GM12878 (cell line): ENCODE measurements around the gene R3HDM1. TPM values are rescaled to one million over a fixed set of nuclear protein-coding genes. Genes with fewer than 3 reads are reported as not detected.
"Not testable (repeated sequence)": the region's sequence is repeated elsewhere in the genome, so short reads cannot be mapped to it uniquely, and the experiment has no call there.

Experiments
- ATAC-seq: fragments of 200-7000 bp; cut with Tn5 transposase; 3 replicates; pipeline ENCODE4 v1.9.1; 2020; ENCODE audit warnings: mild to moderate bottlenecking, moderate library complexity
- BruUV-seq: library from RNA; stranded (reverse); fragments of 400-500 nt; replicated peaks from 2 replicates; lab custom pipeline; 2021; lab: Mats Ljungman, UMichigan
- CTCF ChIA-PET: fragments of 300-600 bp; sonication (Branson Sonifier 250); formaldehyde crosslinking; extraction: SDS; loops from one replicate; lab custom pipeline; 2021; ENCODE audit warnings: inconsistent platforms; lab: Yijun Ruan, JAX
- POLR2A ChIA-PET: fragments of 350-600 bp; formaldehyde crosslinking; extraction: SDS; loops from one replicate; lab custom pipeline; 2021; ENCODE audit warnings: inconsistent platforms; lab: Charles Lee
- RAD21 ChIA-PET: fragments of 300-600 bp; sonication (Branson Sonifier 250); formaldehyde crosslinking; loops from one replicate; lab custom pipeline; 2023; ENCODE audit warnings: antibody characterized with exemption; ENCODE audit not compliant: unreplicated experiment; lab: Charles Lee
- SMC1A ChIA-PET: fragments of 300-600 bp; sonication (Branson Sonifier 250); formaldehyde crosslinking; loops from one replicate; lab custom pipeline; 2023; ENCODE audit not compliant: unreplicated experiment, uncharacterized antibody; lab: Charles Lee
- DNase-seq: peaks from one replicate; pipeline ENCODE4 v3.0.0-alpha.2; 2011; ENCODE audit warnings: low read depth, low spot score
- FAIRE-seq: peaks from 3 replicates; lab custom pipeline; 2011; peaks lifted over from hg19 to GRCh38; lab: Jason Lieb, UNC
- H2AFZ ChIP-seq: 2 replicates; pipeline ENCODE4 v1.6.0; 2011; ENCODE audit warnings: low read depth, low read length, control low read depth; ENCODE audit not compliant: control insufficient read depth
- H3K27ac ChIP-seq: 2 replicates; pipeline ENCODE4 v1.5.1; 2011; ENCODE audit warnings: control low read depth; ENCODE audit not compliant: control insufficient read depth, insufficient read depth
- H3K27me3 ChIP-seq, 2 experiments: replicated peaks in 1 of 2; 2 replicates each; pipeline versions ENCODE4 v1.6.0 to v1.6.1; 2011; ENCODE audit warnings: low read length in 1 of 2; ENCODE audit not compliant: control insufficient read depth in 2 of 2, insufficient read depth in 2 of 2
- H3K36me3 ChIP-seq, 2 experiments: 2 replicates each; pipeline ENCODE4 v1.5.1; 2011; ENCODE audit warnings: low read length in 1 of 2; ENCODE audit not compliant: control insufficient read depth in 2 of 2, insufficient read depth in 2 of 2
- H3K4me1 ChIP-seq: 2 replicates; pipeline ENCODE4 v1.6.1; 2011; ENCODE audit warnings: mild to moderate bottlenecking, low read length, moderate library complexity, mixed read lengths; ENCODE audit not compliant: control insufficient read depth, insufficient read depth
- H3K4me2 ChIP-seq: 2 replicates; pipeline ENCODE4 v1.6.0; 2011; ENCODE audit warnings: control low read depth; ENCODE audit not compliant: control insufficient read depth, insufficient read depth
- H3K4me3 ChIP-seq: fragments of 200-600 bp; sonication (generic); 2 replicates; pipeline ENCODE4 v1.5.1; 2016
- H3K79me2 ChIP-seq: 2 replicates; pipeline ENCODE4 v1.6.0; 2011; ENCODE audit warnings: low read length; ENCODE audit not compliant: control insufficient read depth, insufficient read depth
- H3K9ac ChIP-seq: 2 replicates; pipeline ENCODE4 v1.8.0; 2011; ENCODE audit warnings: low read length, control low read depth, mixed read lengths; ENCODE audit not compliant: control insufficient read depth, insufficient read depth
- H3K9me3 ChIP-seq: replicated peaks from 3 replicates; pipeline ENCODE4 v1.5.1; 2011; ENCODE audit warnings: mild to moderate bottlenecking, low read length; ENCODE audit not compliant: control insufficient read depth, insufficient read depth
- H4K20me1 ChIP-seq: 2 replicates; pipeline ENCODE4 v1.6.0; 2011; ENCODE audit not compliant: control insufficient read depth, insufficient read depth
- CREM ChIP-seq: IDR thresholded peaks from 2 replicates; pipeline ENCODE4 v1.6.1; 2014; ENCODE audit warnings: antibody characterized with exemption, low read depth
- EGR1 ChIP-seq, 2 experiments: IDR thresholded peaks; 1 replicate in 1 of 2; 2 replicates in 1 of 2; pipeline ENCODE4 v1.6.1; 2011 to 2012; ENCODE audit warnings: low read depth in 2 of 2, low read length in 2 of 2, borderline replicate concordance in 1 of 2, mild to moderate bottlenecking in 1 of 2, moderate library complexity in 1 of 2
- HDAC2 ChIP-seq: fragments of 200-600 bp; sonication (generic); IDR thresholded peaks from 2 replicates; pipeline ENCODE4 v1.6.1; 2017
- IRF5 ChIP-seq: fragments of 450-650 bp; IDR thresholded peaks from 2 replicates; pipeline ENCODE4 v1.6.1; 2017; ENCODE audit warnings: borderline replicate concordance
- KAT2A ChIP-seq: conservative IDR thresholded peaks from 2 replicates; pipeline ENCODE4 v1.6.1; 2011; ENCODE audit warnings: low read depth, low read length; ENCODE audit not compliant: control insufficient read depth
- NKRF ChIP-seq: fragments of 450-650 bp; conservative IDR thresholded peaks from 2 replicates; pipeline ENCODE4 v1.6.1; 2017; ENCODE audit warnings: mild to moderate bottlenecking, moderate library complexity
- NR2C1 ChIP-seq: fragments of 450-650 bp; IDR thresholded peaks from 2 replicates; pipeline ENCODE4 v1.6.1; 2017; ENCODE audit warnings: antibody characterized with exemption, mild to moderate bottlenecking, moderate library complexity
- PML ChIP-seq: IDR thresholded peaks from 2 replicates; pipeline ENCODE4 v1.6.1; 2012; ENCODE audit warnings: low read length, inconsistent platforms
- RCOR1 ChIP-seq: conservative IDR thresholded peaks from 2 replicates; pipeline ENCODE4 v1.6.1; 2012; ENCODE audit warnings: low read depth, low read length, improper control_type of control experiment
- SMAD1 ChIP-seq: fragments of 450-650 bp; IDR thresholded peaks from 2 replicates; pipeline ENCODE4 v1.6.1; 2018; ENCODE audit warnings: mild to moderate bottlenecking, low read depth; ENCODE audit not compliant: partially characterized antibody
- SMAD5 ChIP-seq: IDR thresholded peaks from 2 replicates; pipeline ENCODE4 v1.6.1; 2016; ENCODE audit warnings: antibody characterized with exemption, low read depth
- SREBF2 ChIP-seq: IDR thresholded peaks from 2 replicates; pipeline ENCODE4 v1.6.1; 2012; ENCODE audit warnings: mild to moderate bottlenecking, low read length
- WGBS: methylation state at CpG from one replicate; pipeline ENCODE4 v1.1.6; 2016; ENCODE audit warnings: low lambda C conversion rate; ENCODE audit not compliant: insufficient replicate concordance, insufficient coverage; ENCODE audit errors: missing lambda C conversion rate; 5-methylcytosine and 5-hydroxymethylcytosine counted together
- in situ Hi-C: fragments of 300-500 bp; cut with MboI; formaldehyde crosslinking; loops from 9 replicates; pipeline ENCODE4 v1.14.3; 2018; ENCODE audit warnings: mixed read lengths
- intact Hi-C: fragments of 100-400 bp; cut with micrococcal nuclease; formaldehyde crosslinking; loops from one replicate; pipeline ENCODE4 v1.14.2; 2022; ENCODE audit not compliant: unreplicated experiment
- polyA plus RNA-seq, 11 experiments: library from polyadenylated mRNA; depleted of rRNA in 4 of 11; unstranded in 6 of 11; stranded (reverse) in 5 of 11; fragments of >200 nt; fragmentation: Nextera tagmentation in 4 of 11; fragmentation: Illumina TruSeq in 1 of 11; extraction: Ambion mirVana in 4 of 11; extraction: Trizol in 1 of 11; gene quantifications; 1 replicate in 1 of 11; 2 replicates in 10 of 11; pipeline versions ENCODE4 v1.2.1 to v1.2.3, GENCODE V29; 2011 to 2016; ENCODE audit warnings: inconsistent platforms in 2 of 11, missing spikeins in 2 of 11, low read depth in 1 of 11
- total RNA-seq, 4 experiments: library from RNA; depleted of rRNA in 3 of 4; stranded (reverse); fragments of >200 nt in 3 of 4; fragmentation: Illumina TruSeq in 1 of 4; extraction: Trizol in 1 of 4; gene quantifications; 2 replicates each; pipeline versions ENCODE4 v1.2.1 to v1.2.3, GENCODE V29; 2013 to 2021

Gene R3HDM1
- total and polyA plus RNA-seq, 10 of the 15 experiments (the other 5 are each of a cell fraction or from before 2014, with no cell fraction given): 16.8 to 89.6 (median 47.7) TPM

GRCh38 chr2:135715086-135715485, 183.8 kb downstream of the R3HDM1 start:
- H3K9me3 ChIP-seq, BruUV-seq, DNase-seq, in situ Hi-C loops, H2AFZ ChIP-seq, H3K4me3 ChIP-seq, H4K20me1 ChIP-seq, SMC1A ChIA-PET, H3K4me1 ChIP-seq, H3K36me3 ChIP-seq, POLR2A ChIA-PET, H3K27me3 ChIP-seq, H3K9ac ChIP-seq, H3K79me2 ChIP-seq, FAIRE-seq, H3K4me2 ChIP-seq, H3K27ac ChIP-seq, ATAC-seq: not testable (repeated sequence)
- RAD21 ChIA-PET: interaction anchor here (0.6 kb wide), 1 partner anchor 51 kb away, joined by 4 read pairs; no protein-coding TSS in a partner anchor
- intact Hi-C loops: loop anchor here (10.0 kb wide), 3 partner anchors 140 to 560 kb away; no protein-coding TSS in a partner anchor
- 98% methylated on average over 9 of the region's 9 CpGs for WGBS
- CTCF ChIA-PET: interaction anchor here (0.6 to 1.1 kb wide), 2 partner anchors 83 to 241 kb away, joined by 3 read pairs; no protein-coding TSS in a partner anchor

- ChIA-PET RAD21 (interaction anchor here (1.3 kb wide), 2 partner anchors 18 to 739 kb away, joined by 3 read pairs; no protein-coding TSS in a partner anchor), POLR2A (no interaction called here), SMC1A (interaction anchor here (1.0 kb wide), 2 partner anchors 56 to 684 kb away, joined by 3 read pairs; no protein-coding TSS in a partner anchor), CTCF (interaction anchor here (0.6 to 1.7 kb wide), 2 partner anchors 69 to 413 kb away, joined by 3 to 5 read pairs; no protein-coding TSS in a partner anchor)
- WGBS: 97% methylated on average over 2 of the region's 2 CpGs
- no peaks in the 10 kb centered on the region for H3K27me3 ChIP-seq
- in situ Hi-C loops (no loop called here), intact Hi-C loops (no loop called here)
- no peak overlapping the region for H3K4me2 ChIP-seq
- no peak for TF ChIP-seq SMAD1
- TF ChIP-seq NKRF: no peak
- TF ChIP-seq KAT2A: no peak
- TF ChIP-seq PML: no peak
- no peak for TF ChIP-seq SREBF2
- no peak for TF ChIP-seq RCOR1
- no peak for TF ChIP-seq HDAC2
- TF ChIP-seq EGR1 (IDR thresholded peaks at IDR 0.05; ENCODE audit: borderline replicate concordance in 1 of 2, low read depth in 2 of 2, low read length in 2 of 2): no peak
- no peak for TF ChIP-seq NR2C1
- TF ChIP-seq CREM: no peak
- no peak for TF ChIP-seq IRF5
- no peak for TF ChIP-seq SMAD5
- H3K9ac ChIP-seq: no peak overlapping the region
- H3K9me3 ChIP-seq: no peaks in the 10 kb centered on the region
- H4K20me1 ChIP-seq: no peaks in the 10 kb centered on the region
- no peaks in the 10 kb centered on the region for H3K79me2 ChIP-seq
- H3K4me1 ChIP-seq: no peaks in the 10 kb centered on the region
- FAIRE-seq: no peak
- no peak for DNase-seq
- H3K4me3 ChIP-seq: no peak overlapping the region
- no peak overlapping the region for H2AFZ ChIP-seq
- no peak overlapping the region for H3K27ac ChIP-seq
- BruUV-seq: no TSS peak
- no peak for ATAC-seq
- peaks cover 0 to 4% of the 10 kb centered on the region in 2 experiments; a peak in 2 of 4 replicates for H3K36me3 ChIP-seq
Observed at GRCh38 chr2:135728064-135728743, 196.9 kb downstream of the R3HDM1 start.
